Measurements from ENCODE around the gene MYRFL.

Gene MYRFL

GRCh38 chr12:69896653-69897381, 71.8 kb downstream of the MYRFL start:
- TF ChIP-seq, protein P1, sequence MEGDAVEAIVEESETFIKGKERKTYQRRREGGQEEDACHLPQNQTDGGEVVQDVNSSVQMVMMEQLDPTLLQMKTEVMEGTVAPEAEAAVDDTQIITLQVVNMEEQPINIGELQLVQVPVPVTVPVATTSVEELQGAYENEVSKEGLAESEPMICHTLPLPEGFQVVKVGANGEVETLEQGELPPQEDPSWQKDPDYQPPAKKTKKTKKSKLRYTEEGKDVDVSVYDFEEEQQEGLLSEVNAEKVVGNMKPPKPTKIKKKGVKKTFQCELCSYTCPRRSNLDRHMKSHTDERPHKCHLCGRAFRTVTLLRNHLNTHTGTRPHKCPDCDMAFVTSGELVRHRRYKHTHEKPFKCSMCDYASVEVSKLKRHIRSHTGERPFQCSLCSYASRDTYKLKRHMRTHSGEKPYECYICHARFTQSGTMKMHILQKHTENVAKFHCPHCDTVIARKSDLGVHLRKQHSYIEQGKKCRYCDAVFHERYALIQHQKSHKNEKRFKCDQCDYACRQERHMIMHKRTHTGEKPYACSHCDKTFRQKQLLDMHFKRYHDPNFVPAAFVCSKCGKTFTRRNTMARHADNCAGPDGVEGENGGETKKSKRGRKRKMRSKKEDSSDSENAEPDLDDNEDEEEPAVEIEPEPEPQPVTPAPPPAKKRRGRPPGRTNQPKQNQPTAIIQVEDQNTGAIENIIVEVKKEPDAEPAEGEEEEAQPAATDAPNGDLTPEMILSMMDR (IDR thresholded peaks at IDR 0.05; ENCODE audit: insufficient read depth, missing control alignments) = no peak
- DNase-seq (ENCODE audit: insufficient read length, low spot score) (no peak), FAIRE-seq (no peak)

- FAIRE-seq (no peak), DNase-seq (ENCODE audit: insufficient read length, low spot score) (no peak)
- TF ChIP-seq, protein P1 (IDR thresholded peaks at IDR 0.05; ENCODE audit: insufficient read depth, missing control alignments) = no peak
These were observed 72.7 kb downstream of the MYRFL start for GRCh38 chr12:69897744-69898143.

DNA sequence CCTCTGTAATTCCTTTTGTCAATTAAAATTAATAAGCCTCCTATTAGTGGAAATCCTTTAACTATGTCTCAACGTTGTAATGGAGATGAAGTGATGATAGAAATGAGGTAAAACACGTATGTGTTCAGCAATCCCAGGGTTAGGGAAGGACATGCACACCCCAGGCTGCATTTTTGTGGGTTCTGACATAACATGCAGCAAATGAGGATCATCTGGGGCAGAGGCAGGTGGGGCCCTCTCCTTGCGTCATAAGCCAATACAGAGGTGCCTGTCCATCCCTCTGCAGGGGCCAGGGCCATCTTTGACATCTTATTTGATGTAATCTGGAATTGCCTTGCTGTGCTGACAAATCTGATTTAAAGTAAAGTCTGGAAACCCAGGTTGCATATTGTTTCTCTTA, 73.2 kb downstream of the MYRFL start:
- FAIRE-seq = no peak
- no peak for DNase-seq (ENCODE audit: insufficient read length, low spot score)

GRCh38 chr12:69900720-69901131, 75.7 kb downstream of the MYRFL start:
- DNase-seq (ENCODE audit: insufficient read length, low spot score) (peak; percentile 18), FAIRE-seq (no peak)
- TF ChIP-seq, protein P1 (IDR thresholded peaks at IDR 0.05; ENCODE audit: insufficient read depth, missing control alignments) = peak; percentile 80

More for the DNA sequence above, 73.2 kb downstream of the MYRFL start:
- TF ChIP-seq, protein P1 (IDR thresholded peaks at IDR 0.05; ENCODE audit: insufficient read depth, missing control alignments) = no peak

- TF ChIP-seq, protein P1 (IDR thresholded peaks at IDR 0.05; ENCODE audit: insufficient read depth, missing control alignments) = no peak
- no peak for DNase-seq (ENCODE audit: insufficient read length, low spot score)
- no peak for FAIRE-seq
These were observed 76.3 kb downstream of the MYRFL start for GRCh38 chr12:69901221-69901905.

DNA sequence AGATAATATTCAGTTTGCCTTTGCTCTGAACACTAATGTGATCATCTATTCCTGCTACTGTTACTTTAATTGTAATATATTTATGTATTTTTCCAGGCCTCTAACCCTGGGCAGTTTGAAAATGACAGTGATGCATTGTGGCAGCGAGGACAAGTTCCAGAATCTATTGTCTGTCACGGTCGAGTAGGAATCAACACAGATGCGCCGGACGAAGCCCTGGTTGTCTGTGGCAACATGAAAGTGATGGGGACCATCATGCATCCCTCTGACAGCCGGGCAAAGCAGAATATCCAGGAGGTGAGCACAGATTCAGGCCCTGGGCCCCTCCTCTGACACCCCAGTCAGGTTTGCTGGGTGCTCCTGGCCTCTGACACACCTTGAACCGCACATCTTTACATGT, 78.5 kb downstream of the MYRFL start:
- no peak for FAIRE-seq
- no peak for DNase-seq (ENCODE audit: insufficient read length, low spot score)
- TF ChIP-seq, protein P1 (IDR thresholded peaks at IDR 0.05; ENCODE audit: insufficient read depth, missing control alignments) = no peak

- TF ChIP-seq, protein P1 (IDR thresholded peaks at IDR 0.05; ENCODE audit: insufficient read depth, missing control alignments) = no peak
- DNase-seq (ENCODE audit: insufficient read length, low spot score) (no peak), FAIRE-seq (no peak)
These were observed 79.8 kb downstream of the MYRFL start for GRCh38 chr12:69904777-69905176.

Measured in D721Med (cell line).